NCI-H460 (cell line): ENCODE data around the gene CYP1A2. TPM values are rescaled to one million over a fixed set of nuclear protein-coding genes. Genes with fewer than 3 reads are reported as not detected.

Source experiments
- DNase-seq: peaks from one replicate; pipeline ENCODE4 v3.0.0-alpha.2; 2016; ENCODE audit warnings: low read depth; ENCODE audit errors: extremely low read depth
- small RNA-seq, 2 experiments: library from RNA; depleted of rRNA; stranded (forward); fragments of <200 nt; gene quantifications; one replicate each; pipeline ENCODE3, GENCODE V24; 2014
- total RNA-seq: library from RNA; depleted of rRNA; stranded (reverse); fragments of >200 nt; shearing (Covaris generic); gene quantifications from 2 replicates; pipeline ENCODE4 v1.2.3, GENCODE V29; 2014; rRNA removed

CYP1A2 gene
- total RNA-seq, 1 experiment from 2014 or later: not detected

DNA sequence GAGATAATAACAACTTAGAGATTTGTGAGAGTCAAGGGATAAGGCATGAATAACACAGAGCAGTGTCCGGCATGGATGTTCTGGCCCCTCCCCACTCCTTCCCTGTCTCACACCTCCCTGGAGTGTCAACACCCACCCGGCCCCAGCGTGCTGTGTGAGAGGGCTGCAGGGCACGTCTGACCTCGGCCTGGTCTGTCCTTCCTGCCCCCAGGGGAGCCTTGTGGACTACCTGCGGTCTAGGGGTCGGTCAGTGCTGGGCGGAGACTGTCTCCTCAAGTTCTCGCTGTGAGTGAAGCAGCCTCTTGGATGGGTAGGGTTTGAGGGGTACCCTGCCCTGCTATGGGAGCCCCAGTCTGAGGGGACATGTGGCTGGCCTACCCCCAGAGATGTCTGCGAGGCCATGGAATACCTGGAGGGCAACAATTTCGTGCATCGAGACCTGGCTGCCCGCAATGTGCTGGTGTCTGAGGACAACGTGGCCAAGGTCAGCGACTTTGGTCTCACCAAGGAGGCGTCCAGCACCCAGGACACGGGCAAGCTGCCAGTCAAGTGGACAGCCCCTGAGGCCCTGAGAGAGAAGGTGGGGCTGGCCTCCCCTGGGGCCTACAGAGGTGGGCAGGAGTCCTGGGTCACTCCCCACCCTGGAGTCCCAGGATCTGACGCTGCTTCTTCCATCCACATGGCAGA is 52.8 kb downstream of the CYP1A2 start:
- DNase-seq: no peak

- no peak for DNase-seq
These were observed 53.6 kb downstream of the CYP1A2 start for GRCh38 chr15:74802290-74802689.

GRCh38 chr15:74802862-74803447 is 54.3 kb downstream of the CYP1A2 start:
- DNase-seq: no peak

- DNase-seq: no peak
These were observed 56.3 kb downstream of the CYP1A2 start for GRCh38 chr15:74804935-74805334.

Small RNAs within 50 kb of the gene (small RNA-seq; reads per million reads assigned to genes)
- 0 reads per million in 2 experiments for gene MIR4513

Other genes with a start within 250 kb of the CYP1A2 start
- gene ARID3B, start 207.6 kb upstream of the CYP1A2 start, total RNA-seq: 2.1 and 2.8 TPM in 2 replicates
- gene CLK3, start 133.0 kb upstream of the CYP1A2 start, total RNA-seq: 37.8 and 49.8 TPM in 2 replicates
- 8.8 and 10.3 TPM in 2 replicates for gene EDC3, start 52.8 kb upstream of the CYP1A2 start, total RNA-seq
- gene CYP1A1, start 23.3 kb upstream of the CYP1A2 start, total RNA-seq: not detected in 2 replicates
- 22.4 and 26.7 TPM in 2 replicates for gene CSK, start 33.2 kb downstream of the CYP1A2 start, total RNA-seq
- not detected in 2 replicates for gene LMAN1L, start 64.0 kb downstream of the CYP1A2 start, total RNA-seq
- gene CPLX3, start 77.8 kb downstream of the CYP1A2 start, total RNA-seq: 0.07 TPM in 1 of 2 replicates, not detected in the other
- 32.1 and 32.7 TPM in 2 replicates for gene ULK3, start 94.3 kb downstream of the CYP1A2 start, total RNA-seq
- gene SCAMP2, start 124.5 kb downstream of the CYP1A2 start, total RNA-seq: 20.4 and 27.6 TPM in 2 replicates
- 31.6 and 39.8 TPM in 2 replicates for gene MPI, start 141.2 kb downstream of the CYP1A2 start, total RNA-seq
- gene FAM219B, start 158.0 kb downstream of the CYP1A2 start, total RNA-seq: 41.3 and 41.9 TPM in 2 replicates
- gene COX5A, start 189.2 kb downstream of the CYP1A2 start, total RNA-seq: 235 and 237 TPM in 2 replicates
- 16.6 and 21.8 TPM in 2 replicates for gene RPP25, start 207.9 kb downstream of the CYP1A2 start, total RNA-seq
- 0.43 and 0.69 TPM in 2 replicates for gene SCAMP5, start 246.7 kb downstream of the CYP1A2 start, total RNA-seq